Activated naive CD8-positive, alpha-beta T cell (primary cell): Measurements from ENCODE around the gene RBFOX2.
"Not testable (repeated sequence)": the region's sequence is repeated elsewhere in the genome, so short reads cannot be mapped to it uniquely, and the experiment has no call there.

Source experiments
- H3K27ac Mint-ChIP-seq: one replicate; pipeline ENCODE4 v1.8.0; 2021; ENCODE audit warnings: mixed read lengths
- H3K27me3 Mint-ChIP-seq: one replicate; pipeline ENCODE4 v1.8.0; 2021; ENCODE audit warnings: mixed read lengths
- H3K36me3 Mint-ChIP-seq: one replicate; pipeline ENCODE4 v1.8.0; 2021; ENCODE audit warnings: mixed read lengths
- H3K4me1 Mint-ChIP-seq: one replicate; pipeline ENCODE4 v1.8.0; 2021; ENCODE audit warnings: low read depth, mixed read lengths
- H3K4me3 Mint-ChIP-seq: one replicate; pipeline ENCODE4 v1.8.0; 2021; ENCODE audit warnings: mild to moderate bottlenecking, mixed read lengths
- H3K9me3 Mint-ChIP-seq: one replicate; pipeline ENCODE4 v1.8.0; 2021; ENCODE audit warnings: low read depth, mixed read lengths

RBFOX2 gene, protein sequence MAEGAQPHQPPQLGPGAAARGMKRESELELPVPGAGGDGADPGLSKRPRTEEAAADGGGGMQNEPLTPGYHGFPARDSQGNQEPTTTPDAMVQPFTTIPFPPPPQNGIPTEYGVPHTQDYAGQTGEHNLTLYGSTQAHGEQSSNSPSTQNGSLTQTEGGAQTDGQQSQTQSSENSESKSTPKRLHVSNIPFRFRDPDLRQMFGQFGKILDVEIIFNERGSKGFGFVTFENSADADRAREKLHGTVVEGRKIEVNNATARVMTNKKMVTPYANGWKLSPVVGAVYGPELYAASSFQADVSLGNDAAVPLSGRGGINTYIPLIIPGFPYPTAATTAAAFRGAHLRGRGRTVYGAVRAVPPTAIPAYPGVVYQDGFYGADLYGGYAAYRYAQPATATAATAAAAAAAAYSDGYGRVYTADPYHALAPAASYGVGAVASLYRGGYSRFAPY

DNA sequence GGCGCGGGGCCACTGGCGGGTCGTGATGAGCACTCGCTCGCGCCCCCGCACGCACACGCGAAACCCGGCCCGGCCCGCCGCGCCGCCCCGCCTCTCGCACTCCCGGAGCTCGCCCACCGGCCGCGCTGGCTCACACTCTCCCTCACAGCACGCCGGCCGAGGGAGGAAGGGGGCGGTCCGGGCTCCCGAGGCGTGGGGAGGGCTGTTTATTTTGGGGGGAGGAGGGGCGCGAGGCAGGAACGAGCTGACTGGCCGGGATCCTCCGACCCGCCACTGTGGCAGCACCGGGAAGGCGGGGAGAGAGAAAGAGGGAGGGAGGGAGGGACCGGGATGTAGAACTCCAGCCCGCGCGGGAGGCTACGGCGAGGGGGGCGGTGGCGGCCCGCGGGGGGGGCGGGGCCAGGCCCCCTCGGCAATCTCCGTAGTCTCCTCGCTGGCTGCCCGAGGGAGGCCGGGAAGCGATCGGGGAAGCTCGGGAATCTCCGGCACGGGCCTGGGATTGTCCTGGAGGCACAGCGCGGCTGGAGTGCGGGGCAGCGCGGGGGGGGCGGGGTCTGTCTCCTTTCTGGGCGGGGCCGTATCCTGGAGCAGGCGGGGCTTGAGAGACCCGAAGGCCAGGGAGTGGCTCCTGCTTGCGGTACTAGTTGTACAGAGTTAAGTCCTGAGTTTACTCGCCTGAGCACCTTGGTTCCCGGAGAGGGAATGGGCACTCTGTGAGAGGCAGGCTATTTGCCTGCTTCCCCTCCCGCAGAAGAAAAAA lies at the start of gene RBFOX2:
Gene RBFOX2, minus strand, starts transcription at position 179 of the 760 bp plus-strand sequence. CDS start 399 bp downstream, outside the sequence.
- peak within 1 kb of the TSS; percentile 93 for H3K4me3 Mint-ChIP-seq
- no peaks in the 10 kb centered on the region for H3K9me3 Mint-ChIP-seq
- no peaks in the 10 kb centered on the region for H3K36me3 Mint-ChIP-seq
- H3K27ac Mint-ChIP-seq: peak within 1 kb of the TSS; percentile 68
- H3K4me1 Mint-ChIP-seq: peaks cover 18% of the 10 kb centered on the region
- peaks cover 3% of the 10 kb centered on the region for H3K27me3 Mint-ChIP-seq

DNA sequence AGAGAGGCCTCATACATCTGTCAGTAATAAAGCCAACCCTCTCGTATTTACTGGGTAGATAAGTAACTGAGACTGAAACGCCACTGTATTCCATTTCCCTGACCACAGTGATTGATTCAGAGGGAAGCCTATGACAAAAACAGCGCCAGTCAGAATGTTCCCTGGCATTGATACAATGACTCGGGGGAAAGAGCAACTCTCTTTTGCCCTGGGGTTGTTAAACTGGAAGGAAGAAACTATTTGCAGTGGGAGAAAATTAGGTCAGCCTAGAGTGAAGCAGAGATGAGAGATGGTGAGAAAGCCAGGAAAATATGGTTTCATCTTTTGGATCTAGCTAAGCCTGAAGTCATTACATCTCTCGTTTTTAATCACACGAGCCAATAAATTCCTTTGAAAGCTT lies 48.6 kb upstream of the RBFOX2 start:
- H3K27me3 Mint-ChIP-seq: no peaks in the 10 kb centered on the region
- H3K4me3 Mint-ChIP-seq: no peak overlapping the region
- no peaks in the 10 kb centered on the region for H3K4me1 Mint-ChIP-seq
- no peaks in the 10 kb centered on the region for H3K36me3 Mint-ChIP-seq
- no peaks in the 10 kb centered on the region for H3K9me3 Mint-ChIP-seq
- no peak overlapping the region for H3K27ac Mint-ChIP-seq

DNA sequence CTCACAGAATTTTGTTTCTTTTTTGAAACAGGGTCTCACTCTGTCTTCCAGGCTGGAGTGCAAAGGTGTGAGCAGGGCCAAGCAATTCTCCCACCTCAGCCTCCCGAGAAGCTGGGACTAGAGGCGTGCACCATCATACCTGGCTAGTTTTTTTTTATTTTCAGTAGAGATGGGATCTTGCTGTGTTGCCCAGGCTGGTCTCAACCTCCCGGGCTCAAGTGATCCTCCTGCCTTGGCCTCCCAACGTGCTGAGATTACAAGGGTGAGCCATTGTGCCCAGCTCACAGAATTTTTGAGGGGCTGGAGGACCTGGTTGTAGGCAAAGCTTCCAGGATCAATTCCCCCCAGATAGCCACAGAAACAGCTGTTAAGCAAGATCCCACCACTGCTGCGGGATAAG lies 47.1 kb upstream of the RBFOX2 start:
- Mint-ChIP-seq H3K4me3 (no peak overlapping the region), H3K4me1 (no peaks in the 10 kb centered on the region), H3K36me3 (no peaks in the 10 kb centered on the region), H3K27ac (no peak overlapping the region), H3K27me3 (no peaks in the 10 kb centered on the region), H3K9me3 (no peaks in the 10 kb centered on the region)

GRCh38 chr22:36075230-36075629 lies 46.6 kb upstream of the RBFOX2 start:
- no peaks in the 10 kb centered on the region for H3K27me3 Mint-ChIP-seq

GRCh38 chr22:36073476-36073875 lies 44.9 kb upstream of the RBFOX2 start:
- Mint-ChIP-seq H3K9me3 (no peaks in the 10 kb centered on the region), H3K36me3 (no peaks in the 10 kb centered on the region), H3K27ac (no peak overlapping the region), H3K4me1 (no peaks in the 10 kb centered on the region), H3K4me3 (no peak overlapping the region), H3K27me3 (no peaks in the 10 kb centered on the region)

More at GRCh38 chr22:36075230-36075629, 46.6 kb upstream of the RBFOX2 start:
- no peak overlapping the region for H3K27ac Mint-ChIP-seq
- no peaks in the 10 kb centered on the region for H3K4me1 Mint-ChIP-seq
- no peaks in the 10 kb centered on the region for H3K9me3 Mint-ChIP-seq
- no peaks in the 10 kb centered on the region for H3K36me3 Mint-ChIP-seq
- no peak overlapping the region for H3K4me3 Mint-ChIP-seq

DNA sequence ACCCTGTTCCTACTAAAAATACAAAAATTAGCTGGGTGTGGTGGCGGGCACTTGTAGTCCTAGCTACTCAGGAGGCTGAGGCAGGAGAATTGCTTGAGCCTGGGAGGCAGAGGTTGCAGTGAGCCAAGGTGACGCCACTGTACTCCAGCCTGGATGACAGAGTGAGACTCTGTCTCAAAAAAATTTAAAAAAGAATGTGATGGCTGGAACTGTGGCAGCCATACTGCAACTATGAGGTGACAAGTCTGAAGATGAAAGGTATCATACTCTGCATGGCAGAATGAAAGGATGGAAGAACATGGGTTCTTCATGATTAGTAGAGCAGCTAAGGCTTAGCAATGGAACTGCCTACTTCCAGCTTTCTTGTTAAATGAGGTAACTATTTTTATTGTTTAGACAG lies 42.0 kb upstream of the RBFOX2 start:
- not testable (repeated sequence) for H3K27ac Mint-ChIP-seq, H3K9me3 Mint-ChIP-seq, H3K36me3 Mint-ChIP-seq, H3K4me3 Mint-ChIP-seq, H3K4me1 Mint-ChIP-seq, H3K27me3 Mint-ChIP-seq

- peaks cover 8% of the 10 kb centered on the region for H3K4me1 Mint-ChIP-seq
- H3K27ac Mint-ChIP-seq: no peak overlapping the region
- H3K4me3 Mint-ChIP-seq: no peak overlapping the region
- H3K27me3 Mint-ChIP-seq: no peaks in the 10 kb centered on the region
- H3K9me3 Mint-ChIP-seq: no peaks in the 10 kb centered on the region
- no peaks in the 10 kb centered on the region for H3K36me3 Mint-ChIP-seq
These were observed 40.7 kb upstream of the RBFOX2 start for GRCh38 chr22:36069368-36069767.

DNA sequence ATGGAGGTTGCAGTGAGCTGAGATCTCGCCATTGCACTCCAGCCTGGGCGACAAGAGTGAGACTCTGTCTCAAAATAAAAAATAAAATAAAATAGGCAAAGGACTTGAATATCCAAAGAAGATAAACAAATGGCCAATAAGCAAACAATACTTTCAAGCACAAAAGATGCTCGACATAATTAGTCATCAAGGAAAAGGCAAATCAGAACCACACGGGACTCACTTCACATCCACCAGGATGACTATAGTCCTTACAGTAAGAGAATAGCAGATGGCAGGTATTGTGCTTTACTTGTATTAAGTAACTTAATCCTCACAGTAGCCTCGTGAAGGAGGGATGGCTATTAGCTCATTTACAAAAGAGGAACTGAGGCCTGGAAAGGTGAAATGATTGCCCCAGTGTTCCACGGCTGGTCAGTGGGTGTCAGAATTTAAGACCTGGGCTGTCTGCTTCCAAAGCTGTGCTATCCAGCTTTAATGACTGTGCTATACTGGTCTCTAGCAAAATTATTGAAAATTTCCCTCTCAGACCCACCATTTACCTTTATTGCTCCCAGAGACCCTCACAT lies 40.2 kb upstream of the RBFOX2 start:
- no peaks in the 10 kb centered on the region for H3K36me3 Mint-ChIP-seq
- H3K27ac Mint-ChIP-seq: no peak overlapping the region

GRCh38 chr22:36067235-36067558 lies 38.6 kb upstream of the RBFOX2 start:
- Mint-ChIP-seq H3K4me1 (peaks cover 8% of the 10 kb centered on the region), H3K27ac (no peak overlapping the region), H3K36me3 (no peaks in the 10 kb centered on the region), H3K9me3 (no peaks in the 10 kb centered on the region), H3K27me3 (no peaks in the 10 kb centered on the region), H3K4me3 (no peak overlapping the region)

More for the DNA sequence above, 40.2 kb upstream of the RBFOX2 start:
- Mint-ChIP-seq H3K27me3 (no peaks in the 10 kb centered on the region), H3K4me3 (no peak overlapping the region), H3K9me3 (no peaks in the 10 kb centered on the region), H3K4me1 (peaks cover 8% of the 10 kb centered on the region)

DNA sequence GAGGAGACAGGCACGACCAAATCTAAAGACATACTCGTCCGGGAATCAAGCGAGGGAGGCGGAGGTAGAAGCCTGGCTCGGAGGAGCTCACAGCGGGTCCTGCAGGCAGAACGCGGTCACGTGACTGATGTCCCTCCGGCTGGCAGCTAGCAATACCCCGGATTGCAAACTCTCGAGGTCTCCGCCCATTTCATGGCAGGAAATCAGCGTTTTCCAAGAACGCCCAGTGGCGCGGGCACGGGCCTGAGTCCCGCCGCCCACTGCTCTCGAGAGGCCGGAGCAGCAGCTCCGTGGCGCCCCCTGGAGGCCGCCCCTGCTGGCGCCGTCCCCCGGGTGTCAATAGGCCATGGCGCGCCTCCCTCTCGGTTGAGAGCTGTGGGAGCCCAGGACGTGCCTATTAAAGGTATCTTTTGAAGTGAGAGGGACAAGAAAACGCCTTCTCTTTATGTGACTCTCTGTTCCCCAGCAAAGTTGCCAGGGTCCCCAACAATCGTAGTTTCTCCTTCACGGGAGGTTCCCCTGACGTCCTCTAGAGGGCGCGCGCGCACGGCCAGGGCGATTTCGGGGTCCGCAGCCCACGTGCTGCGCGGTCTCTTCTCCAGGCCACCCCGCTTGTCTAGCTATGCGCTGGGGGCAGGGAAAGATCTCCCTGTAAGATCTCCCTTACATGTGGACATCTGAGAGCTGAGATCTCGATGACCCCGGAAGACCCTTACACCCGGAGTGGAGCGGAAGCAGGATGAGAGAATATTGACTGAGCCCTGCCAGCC lies 37.3 kb upstream of the RBFOX2 start:
- Mint-ChIP-seq H3K9me3 (no peaks in the 10 kb centered on the region), H3K4me3 (peak overlapping the region; percentile 84), H3K27ac (peak overlapping the region; percentile 47)

GRCh38 chr22:36065462-36065774 lies 36.8 kb upstream of the RBFOX2 start:
- Mint-ChIP-seq H3K4me1 (peaks cover 8% of the 10 kb centered on the region), H3K9me3 (no peaks in the 10 kb centered on the region), H3K4me3 (peak overlapping the region; percentile 84), H3K27me3 (no peaks in the 10 kb centered on the region), H3K27ac (no peak overlapping the region), H3K36me3 (no peaks in the 10 kb centered on the region)

More for the DNA sequence above, 37.3 kb upstream of the RBFOX2 start:
- H3K36me3 Mint-ChIP-seq: no peaks in the 10 kb centered on the region
- peaks cover 8% of the 10 kb centered on the region for H3K4me1 Mint-ChIP-seq
- no peaks in the 10 kb centered on the region for H3K27me3 Mint-ChIP-seq

GRCh38 chr22:36064358-36064757 lies 35.7 kb upstream of the RBFOX2 start:
- H3K4me1 Mint-ChIP-seq: peaks cover 8% of the 10 kb centered on the region
- no peak overlapping the region for H3K27ac Mint-ChIP-seq
- no peaks in the 10 kb centered on the region for H3K27me3 Mint-ChIP-seq
- H3K4me3 Mint-ChIP-seq: no peak overlapping the region
- H3K36me3 Mint-ChIP-seq: no peaks in the 10 kb centered on the region
- H3K9me3 Mint-ChIP-seq: no peaks in the 10 kb centered on the region

DNA sequence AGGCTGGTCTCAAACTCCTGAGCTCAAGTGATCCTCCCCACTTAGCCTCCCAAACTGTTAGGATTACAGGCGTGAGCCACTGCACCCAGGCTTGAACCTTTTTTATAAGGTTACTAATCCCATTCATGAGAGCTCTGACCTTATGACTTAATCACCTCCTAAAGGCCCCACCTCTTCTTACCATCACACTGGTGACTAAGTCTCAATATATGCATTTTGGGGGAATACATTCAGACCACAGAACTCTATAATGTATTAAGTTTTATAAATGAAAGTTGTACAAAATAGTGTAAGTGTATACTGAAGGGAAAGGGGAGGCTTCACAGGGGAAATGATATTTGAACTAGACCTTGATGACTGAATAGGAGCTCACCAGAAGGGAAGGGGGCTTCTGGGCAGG lies 28.4 kb upstream of the RBFOX2 start:
- H3K9me3 Mint-ChIP-seq: no peaks in the 10 kb centered on the region
- H3K4me3 Mint-ChIP-seq: no peak overlapping the region
- H3K36me3 Mint-ChIP-seq: peaks cover 2% of the 10 kb centered on the region
- peaks cover 7% of the 10 kb centered on the region for H3K27me3 Mint-ChIP-seq
- no peak overlapping the region for H3K27ac Mint-ChIP-seq
- H3K4me1 Mint-ChIP-seq: peaks cover 7% of the 10 kb centered on the region

- H3K27me3 Mint-ChIP-seq: peaks cover 7% of the 10 kb centered on the region
- no peak overlapping the region for H3K4me3 Mint-ChIP-seq
- peaks cover 2% of the 10 kb centered on the region for H3K36me3 Mint-ChIP-seq
- no peak overlapping the region for H3K27ac Mint-ChIP-seq
- peaks cover 7% of the 10 kb centered on the region for H3K4me1 Mint-ChIP-seq
- no peaks in the 10 kb centered on the region for H3K9me3 Mint-ChIP-seq
These were observed 27.0 kb upstream of the RBFOX2 start for GRCh38 chr22:36055376-36056295.
